Psoas muscle (tissue), 8 donors: Measurements from ENCODE around the gene ZFP36L2. TPM values are rescaled to one million over a fixed set of nuclear protein-coding genes. Genes with fewer than 3 reads are reported as not detected.

ENCODE experiments used
- ATAC-seq, 4 donors: fragments of 200-7000 bp; cut with Tn5 transposase; one replicate each; pipeline ENCODE4 v1.9.1; 2020; ENCODE audit warnings: moderate library complexity in 3 of 4, mild to moderate bottlenecking in 2 of 4
- DNase-seq, 2 donors: peaks; one replicate each; pipeline ENCODE4 v3.0.0-alpha.2; 2020
- H3K27ac ChIP-seq: fragments of 200-600 bp; one replicate; pipeline ENCODE4 v1.8.0; 2022
- H3K27me3 ChIP-seq, 3 donors: fragments of 200-600 bp in 1 of 3; one replicate each; pipeline versions ENCODE4 v1.6.1 to v1.8.0; 2013 to 2022; ENCODE audit warnings: low read length in 2 of 3, mild to moderate bottlenecking in 2 of 3, moderate library complexity in 1 of 3; ENCODE audit not compliant: insufficient read depth in 3 of 3
- H3K36me3 ChIP-seq, 2 donors: fragments of 200-600 bp in 1 of 2; one replicate each; pipeline versions ENCODE4 v1.6.1 to v1.8.0; 2013 to 2022; ENCODE audit warnings: low read depth in 1 of 2, mild to moderate bottlenecking in 1 of 2, moderate library complexity in 1 of 2; ENCODE audit not compliant: insufficient read depth in 1 of 2
- H3K4me1 ChIP-seq: fragments of 200-600 bp; one replicate; pipeline ENCODE4 v1.8.0; 2022
- H3K4me3 ChIP-seq: fragments of 200-600 bp; one replicate; pipeline ENCODE4 v1.8.0; 2022; ENCODE audit warnings: mild to moderate bottlenecking
- H3K9me3 ChIP-seq: fragments of 200-600 bp; one replicate; pipeline ENCODE4 v1.8.0; 2022
- CTCF ChIP-seq: fragments of 200-600 bp; IDR thresholded peaks from one replicate; pipeline ENCODE4 v1.8.0; 2022; ENCODE audit warnings: antibody characterized with exemption
- WGBS, 3 donors: extraction: QIAGEN DNeasy Blood & Tissue Kit; methylation state at CpG; one replicate each; pipeline versions ENCODE4 v1.1.6 to v1.1.7; 2013; 5-methylcytosine and 5-hydroxymethylcytosine counted together
- intact Hi-C, 2 donors: fragments of 100-400 bp; cut with DNase I; formaldehyde crosslinking; loops; one replicate each; pipeline versions ENCODE4 v1.11.0 to v1.14.2; 2022
- polyA plus RNA-seq, 3 donors: library from polyadenylated mRNA; stranded (reverse); fragments of 200-250 nt; gene quantifications; one replicate each; pipeline ENCODE4 v1.2.3, GENCODE V29; 2013
- total RNA-seq, 4 donors: library from RNA; stranded (reverse); fragmentation: NEBNext Ultra II Directional in 2 of 4; extraction: Animal tissue kit (Norgen Biotek cat#: 25700) in 2 of 4; gene quantifications; one replicate each; pipeline versions ENCODE4 v1.2.1 to v1.2.4, GENCODE V29; 2021 to 2023
- donor health status: healthy with polysubstance abuse.
- donor health status: DM: no; HTN: no; CAD: no; lungs with moderate emphysema.
- donor health status: Bipolar disorder and iron deficiency.
- donor health status: healthy.
- donor health status: DM: yes; HTN: yes; CAD: no.
- donor health status: DM: no; HTN: no; CAD: no.
- donor health status: DM: no; HTN: no; CAD: no.
- donor health status: DM: yes; HTN: yes; CAD: no.

Gene ZFP36L2
- total and polyA plus RNA-seq, 7 donors: 26.3 to 103 (median 48.9) TPM

DNA sequence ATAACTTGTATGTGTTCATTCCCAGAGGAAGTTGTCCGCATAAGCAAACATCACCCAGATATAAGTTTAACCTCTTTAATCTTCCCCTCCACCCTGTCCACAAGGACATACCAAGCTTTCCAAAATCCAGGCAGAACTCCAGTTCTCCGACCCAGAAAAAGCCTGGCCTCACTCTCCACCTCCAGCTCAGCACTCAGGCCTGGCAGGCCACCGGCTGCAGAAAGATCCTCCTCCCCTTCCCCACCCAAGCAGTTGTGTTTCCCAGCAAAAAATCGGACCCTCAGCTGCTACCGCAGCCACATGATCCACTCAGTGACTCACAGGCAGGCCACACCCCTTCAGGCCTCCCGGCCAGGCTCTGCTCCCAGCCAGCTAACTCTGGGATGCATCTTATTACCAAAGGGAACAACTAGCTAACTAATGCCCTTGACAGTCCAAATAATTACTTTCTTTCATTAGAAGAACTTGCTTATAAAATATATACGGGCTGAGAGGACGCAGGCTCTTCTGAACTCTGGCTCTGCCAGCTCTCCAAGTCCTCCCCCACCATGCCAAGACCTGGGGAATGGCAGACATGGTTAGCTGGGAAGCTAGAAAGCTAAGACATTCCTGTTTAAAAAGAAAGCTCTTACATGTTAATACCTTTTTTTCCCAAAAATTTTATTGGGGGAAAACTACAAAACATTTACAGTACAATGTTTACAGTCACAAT lies 4.5 kb downstream of the ZFP36L2 start:
- peaks cover 48% of the 10 kb centered on the region for H3K4me1 ChIP-seq
- intact Hi-C loops: loop anchor here in 1 of 2 donors (5.0 kb wide), 1 partner anchor 135 kb away; no protein-coding TSS in a partner anchor
- H3K9me3 ChIP-seq: no peaks in the 10 kb centered on the region
- no peak for TF ChIP-seq CTCF
- ATAC-seq (peak; percentile 42 to 53 (median 46)), DNase-seq (peak; percentile 90 to 95)
- peak overlapping the region; percentile 91 for H3K27ac ChIP-seq
- no peaks in the 10 kb centered on the region for H3K27me3 ChIP-seq
- peaks cover 7 to 34% of the 10 kb centered on the region in 2 donors for H3K36me3 ChIP-seq
- WGBS, 3 donors: 0 to 1% (median 0%) methylated on average over 8 of the region's 8 CpGs
- H3K4me3 ChIP-seq: peak overlapping the region; percentile 75

- Histone ChIP-seq H3K4me3 (peak overlapping the region; percentile 75), H3K27me3 (no peaks in the 10 kb centered on the region), H3K36me3 (peaks cover 7 to 34% of the 10 kb centered on the region in 2 donors), H3K9me3 (no peaks in the 10 kb centered on the region), H3K27ac (peak overlapping the region; percentile 91), H3K4me1 (peaks cover 50% of the 10 kb centered on the region)
- peak in 3 of 4 donors; percentile 0 to 24 (median 8) for ATAC-seq
- intact Hi-C loops: loop anchor here in 1 of 2 donors (5.0 kb wide), 1 partner anchor 134 kb away; no protein-coding TSS in a partner anchor
- no peak for TF ChIP-seq CTCF
- DNase-seq: peak; percentile 75 to 78
- WGBS, 3 donors: 2 to 4% (median 3%) methylated on average over 16 of the region's 16 CpGs
Observed at GRCh38 chr2:43221124-43221762, 5.2 kb downstream of the ZFP36L2 start.

GRCh38 chr2:43220760-43221123 lies 5.7 kb downstream of the ZFP36L2 start:
- peak overlapping the region; percentile 91 for H3K27ac ChIP-seq
- ATAC-seq: no peak
- WGBS, 3 donors: 10 to 20% (median 14%) methylated on average over 5 of the region's 5 CpGs
- peak overlapping the region; percentile 75 for H3K4me3 ChIP-seq
- H3K36me3 ChIP-seq: peaks cover 7 to 34% of the 10 kb centered on the region in 2 donors
- DNase-seq: no peak
- peaks cover 55% of the 10 kb centered on the region for H3K4me1 ChIP-seq
- intact Hi-C loops: loop anchor here in 1 of 2 donors (5.0 kb wide), 1 partner anchor 133 kb away; no protein-coding TSS in a partner anchor
- no peaks in the 10 kb centered on the region for H3K27me3 ChIP-seq
- no peak for TF ChIP-seq CTCF
- no peaks in the 10 kb centered on the region for H3K9me3 ChIP-seq

GRCh38 chr2:43220229-43220751 lies 6.1 kb downstream of the ZFP36L2 start:
- Histone ChIP-seq H3K4me3 (peak overlapping the region; percentile 75), H3K9me3 (no peaks in the 10 kb centered on the region), H3K36me3 (peaks cover 7 to 32% of the 10 kb centered on the region in 2 donors), H3K27ac (peak overlapping the region; percentile 91), H3K4me1 (peaks cover 58% of the 10 kb centered on the region), H3K27me3 (no peaks in the 10 kb centered on the region)
- ATAC-seq (peak in 1 of 4 donors; percentile 17), DNase-seq (no peak)
- no peak for TF ChIP-seq CTCF
- WGBS, 3 donors: 0 to 3% (median 1%) methylated on average over 10 of the region's 10 CpGs
- intact Hi-C loops: loop anchor here in 1 of 2 donors (5.0 kb wide), 1 partner anchor 133 kb away; no protein-coding TSS in a partner anchor
